IMR-90 (cell line): ENCODE measurements around the gene WNT7A. TPM values are rescaled to one million over a fixed set of nuclear protein-coding genes. Genes with fewer than 3 reads are reported as not detected.

ENCODE experiments used
- ATAC-seq: fragments of 200-7000 bp; cut with Tn5 transposase; 2 replicates; pipeline ENCODE4 v1.9.1; 2020; ENCODE audit warnings: low read depth, mild to moderate bottlenecking, moderate library complexity
- BruUV-seq: library from RNA; stranded (reverse); fragments of 400-500 nt; replicated peaks from 2 replicates; lab custom pipeline; 2021; lab: Mats Ljungman, UMichigan
- CTCF ChIA-PET: fragments of 300-600 bp; formaldehyde crosslinking; extraction: SDS; loops from one replicate; lab custom pipeline; 2021; ENCODE audit warnings: antibody characterized with exemption; lab: Yijun Ruan, JAX
- POLR2A ChIA-PET: fragments of 300-600 bp; sonication (Branson Sonifier 250); formaldehyde crosslinking; loops from one replicate; lab custom pipeline; 2022; ENCODE audit warnings: antibody characterized with exemption; ENCODE audit not compliant: unreplicated experiment; lab: Charles Lee
- DNase-seq: peaks from one replicate; pipeline ENCODE4 v3.0.0; 2013
- H2AFZ ChIP-seq: replicated peaks from 2 replicates; pipeline ENCODE3; 2013; ENCODE audit warnings: low read length, mild to moderate bottlenecking; ENCODE audit not compliant: poor library complexity
- H2AK5ac ChIP-seq: 2 replicates; pipeline ENCODE4 v1.6.1; 2013; ENCODE audit warnings: low read depth, low read length, inconsistent platforms
- H2AK9ac ChIP-seq: replicated peaks from 2 replicates; pipeline ENCODE3; 2013; ENCODE audit warnings: mild to moderate bottlenecking, low read depth, low read length, moderate library complexity; ENCODE audit not compliant: poor library complexity
- H2BK120ac ChIP-seq: 2 replicates; pipeline ENCODE4 v1.6.1; 2013; ENCODE audit warnings: low read depth, low read length, inconsistent platforms
- H2BK15ac ChIP-seq: 3 replicates; pipeline ENCODE4 v1.6.1; 2013; ENCODE audit warnings: low read depth, low read length, inconsistent platforms
- H2BK20ac ChIP-seq: 2 replicates; pipeline ENCODE4 v1.6.1; 2013; ENCODE audit warnings: low read depth, mild to moderate bottlenecking, inconsistent platforms, low read length, moderate library complexity
- H2BK5ac ChIP-seq: 2 replicates; pipeline ENCODE4 v1.6.1; 2013; ENCODE audit warnings: mild to moderate bottlenecking, low read depth, low read length, inconsistent platforms; ENCODE audit not compliant: poor library complexity, severe bottlenecking
- H3K14ac ChIP-seq: replicated peaks from 2 replicates; pipeline ENCODE4 v1.6.1; 2013; ENCODE audit warnings: low read depth, low read length, inconsistent platforms
- H3K18ac ChIP-seq: 2 replicates; pipeline ENCODE4 v1.6.1; 2013; ENCODE audit warnings: low read depth, low read length, control low read depth
- H3K23ac ChIP-seq: 2 replicates; pipeline ENCODE4 v1.6.1; 2013; ENCODE audit warnings: low read depth, low read length, inconsistent platforms
- H3K27ac ChIP-seq: 2 replicates; pipeline ENCODE4 v1.5.1; 2013; ENCODE audit warnings: mild to moderate bottlenecking, control low read depth, low read length; ENCODE audit not compliant: insufficient read depth
- H3K27me3 ChIP-seq: 2 replicates; pipeline ENCODE4 v1.6.1; 2013; ENCODE audit warnings: low read length; ENCODE audit not compliant: control insufficient read depth, insufficient read depth
- H3K36me3 ChIP-seq: 2 replicates; pipeline ENCODE4 v1.6.1; 2013; ENCODE audit warnings: low read length, mixed read lengths; ENCODE audit not compliant: control insufficient read depth, insufficient read depth
- H3K4ac ChIP-seq: 2 replicates; pipeline ENCODE4 v1.6.1; 2013; ENCODE audit warnings: low read depth, low read length, inconsistent platforms
- H3K4me1 ChIP-seq: 2 replicates; pipeline ENCODE4 v1.6.1; 2013; ENCODE audit warnings: low read length, mixed read lengths; ENCODE audit not compliant: control insufficient read depth, insufficient read depth
- H3K4me2 ChIP-seq: 2 replicates; pipeline ENCODE4 v1.6.1; 2013; ENCODE audit warnings: low read depth, mild to moderate bottlenecking, control low read depth, low read length, moderate library complexity
- H3K4me3 ChIP-seq: 2 replicates; pipeline ENCODE4 v1.5.1; 2013; ENCODE audit warnings: low read depth, mild to moderate bottlenecking, control low read depth, low read length, moderate library complexity; ENCODE audit not compliant: insufficient read depth
- H3K56ac ChIP-seq: 2 replicates; pipeline ENCODE4 v1.6.1; 2013; ENCODE audit warnings: low read length, inconsistent platforms; ENCODE audit not compliant: insufficient read depth; ENCODE audit errors: extremely low read depth
- H3K79me1 ChIP-seq, 2 experiments: 2 replicates each; pipeline ENCODE4 v1.6.1; 2013; ENCODE audit warnings: low read length in 2 of 2, inconsistent platforms in 1 of 2, low read depth in 1 of 2
- H3K9ac ChIP-seq: 2 replicates; pipeline ENCODE4 v1.6.1; 2013; ENCODE audit warnings: low read depth, low read length, control low read depth
- H3K9me1 ChIP-seq: 2 replicates; pipeline ENCODE4 v1.6.1; 2013; ENCODE audit warnings: low read length, inconsistent platforms; ENCODE audit not compliant: insufficient read depth
- H3K9me3 ChIP-seq: 2 replicates; pipeline ENCODE4 v1.6.1; 2013; ENCODE audit warnings: low read length; ENCODE audit not compliant: control insufficient read depth, insufficient read depth
- H4K20me1 ChIP-seq: 2 replicates; pipeline ENCODE4 v1.6.1; 2013; ENCODE audit warnings: low read length, inconsistent platforms; ENCODE audit not compliant: insufficient read depth
- H4K5ac ChIP-seq: 2 replicates; pipeline ENCODE4 v1.6.1; 2013; ENCODE audit warnings: mild to moderate bottlenecking, low read depth, low read length, control low read depth
- H4K8ac ChIP-seq, 2 experiments: 2 replicates each; pipeline ENCODE4 v1.6.1; 2013; ENCODE audit warnings: low read depth in 2 of 2, low read length in 2 of 2, control low read depth in 1 of 2, inconsistent platforms in 1 of 2
- H4K91ac ChIP-seq: 2 replicates; pipeline ENCODE4 v1.6.1; 2013; ENCODE audit warnings: low read depth, low read length, inconsistent platforms; ENCODE audit not compliant: insufficient read depth
- MXI1 ChIP-seq: IDR thresholded peaks from 2 replicates; pipeline ENCODE4 v1.6.1; 2012; ENCODE audit warnings: low read depth, mild to moderate bottlenecking, low read length, moderate library complexity, borderline replicate concordance
- POLR2A ChIP-seq: IDR thresholded peaks from 2 replicates; pipeline ENCODE4 v1.6.1; 2012; ENCODE audit warnings: mild to moderate bottlenecking, low read depth, low read length
- RFX5 ChIP-seq: IDR thresholded peaks from 2 replicates; pipeline ENCODE4 v1.8.0; 2012; ENCODE audit warnings: low read depth, mild to moderate bottlenecking, low read length, moderate library complexity
- SMC3 ChIP-seq: fragments of 150-350 bp; IDR thresholded peaks from 2 replicates; pipeline ENCODE4 v1.6.1; 2016; ENCODE audit warnings: low read depth, mild to moderate bottlenecking, antibody characterized with exemption, low read length, moderate library complexity
- USF2 ChIP-seq: fragments of 150-350 bp; IDR thresholded peaks from 2 replicates; pipeline ENCODE4 v1.6.1; 2017; ENCODE audit warnings: mild to moderate bottlenecking, antibody characterized with exemption, low read length, low read depth
- WGBS, 2 experiments: methylation state at CpG; one replicate each; pipeline versions ENCODE4 v1.1.5 to v1.1.7; 2013; ENCODE audit warnings: missing lambda C conversion rate in 2 of 2; ENCODE audit not compliant: insufficient read length in 1 of 2; ENCODE audit errors: extremely low coverage in 2 of 2; 5-methylcytosine and 5-hydroxymethylcytosine counted together
- dilution Hi-C: fragments of 300-500 bp; cut with HindIII; formaldehyde crosslinking; loops from one replicate; pipeline ENCODE4 v1.14.3; 2018; ENCODE audit warnings: low sequenced_read_pairs; ENCODE audit not compliant: unreplicated experiment
- in situ Hi-C: fragments of 300-500 bp; cut with MboI; formaldehyde crosslinking; loops from 3 replicates; pipeline ENCODE4 v1.14.3; 2019; ENCODE audit warnings: low sequenced_read_pairs, inconsistent platforms, mixed read lengths
- intact Hi-C: fragments of 100-400 bp; cut with micrococcal nuclease; formaldehyde crosslinking; loops from 2 replicates; pipeline ENCODE4 v1.10.0; 2022
- polyA plus RNA-seq, 3 experiments: library from polyadenylated mRNA; depleted of rRNA; stranded (reverse); fragments of >200 nt; gene quantifications; 2 replicates each; pipeline ENCODE4 v1.2.3, GENCODE V29; 2012; ENCODE audit warnings: low replicate concordance in 1 of 3
- total RNA-seq: library from RNA; depleted of rRNA; stranded (reverse); fragments of >200 nt; gene quantifications from 2 replicates; pipeline ENCODE4 v1.2.3, GENCODE V29; 2012

WNT7A gene
- total and polyA plus RNA-seq, 2 of the 4 experiments (the other 2 are of a cell fraction): not detected

GRCh38 chr3:13821126-13821525 lies 58.7 kb downstream of the WNT7A start:
- no peak overlapping the region for H3K27ac ChIP-seq
- H2BK15ac ChIP-seq: no peak overlapping the region
- no peak overlapping the region for H4K5ac ChIP-seq
- H3K9me3 ChIP-seq: peaks cover 23% of the 10 kb centered on the region
- no peaks in the 10 kb centered on the region for H3K9me1 ChIP-seq
- no peak overlapping the region for H3K9ac ChIP-seq
- in situ Hi-C loops (no loop called here), dilution Hi-C loops (no loop called here), intact Hi-C loops (no loop called here)
- H4K8ac ChIP-seq: no peak overlapping the region
- no peak overlapping the region for H2AK5ac ChIP-seq
- H3K27me3 ChIP-seq: no peaks in the 10 kb centered on the region
- H2BK20ac ChIP-seq: no peak overlapping the region
- no peak for DNase-seq
- no CpG with 5 or more reads among the region's 3 CpGs for WGBS, 2 experiments
- ATAC-seq: no peak
- no peak overlapping the region for H3K4me3 ChIP-seq
- ChIA-PET CTCF (no interaction called here), POLR2A (no interaction called here)
- H2AFZ ChIP-seq: no peak overlapping the region
- H2BK120ac ChIP-seq: no peak overlapping the region
- no peak overlapping the region for H3K14ac ChIP-seq
- no TSS peak for BruUV-seq
- TF ChIP-seq MXI1: no peak
- no peak for TF ChIP-seq POLR2A
- no peak for TF ChIP-seq RFX5
- TF ChIP-seq USF2: no peak
- TF ChIP-seq SMC3: no peak
- no peak overlapping the region for H2AK9ac ChIP-seq
- H3K36me3 ChIP-seq: no peaks in the 10 kb centered on the region
- H3K18ac ChIP-seq: no peak overlapping the region
- no peak overlapping the region for H3K23ac ChIP-seq
- H3K79me1 ChIP-seq: no peaks in the 10 kb centered on the region
- H4K20me1 ChIP-seq: no peaks in the 10 kb centered on the region
- no peak overlapping the region for H3K56ac ChIP-seq
- H3K4me2 ChIP-seq: no peak overlapping the region
- H2BK5ac ChIP-seq: no peak overlapping the region
- no peak overlapping the region for H4K91ac ChIP-seq
- H3K4me1 ChIP-seq: no peaks in the 10 kb centered on the region
- H3K4ac ChIP-seq: no peak overlapping the region
